Measurements from ENCODE around the gene MSI2. TPM values are rescaled to one million over a fixed set of nuclear protein-coding genes. Genes with fewer than 3 reads are reported as not detected.

The MSI2 gene
- total RNA-seq, 1 donor from 2014 or later, result 33.8 TPM

- no peak for TF ChIP-seq CTCF (IDR thresholded peaks at IDR 0.05; ENCODE audit: insufficient read depth, low read length, poor library complexity, severe bottlenecking)
- DNase-seq (ENCODE audit: low read depth), result no peak
Measured at GRCh38 chr17:57514614-57515013, 258.3 kb downstream of the MSI2 start.

DNA sequence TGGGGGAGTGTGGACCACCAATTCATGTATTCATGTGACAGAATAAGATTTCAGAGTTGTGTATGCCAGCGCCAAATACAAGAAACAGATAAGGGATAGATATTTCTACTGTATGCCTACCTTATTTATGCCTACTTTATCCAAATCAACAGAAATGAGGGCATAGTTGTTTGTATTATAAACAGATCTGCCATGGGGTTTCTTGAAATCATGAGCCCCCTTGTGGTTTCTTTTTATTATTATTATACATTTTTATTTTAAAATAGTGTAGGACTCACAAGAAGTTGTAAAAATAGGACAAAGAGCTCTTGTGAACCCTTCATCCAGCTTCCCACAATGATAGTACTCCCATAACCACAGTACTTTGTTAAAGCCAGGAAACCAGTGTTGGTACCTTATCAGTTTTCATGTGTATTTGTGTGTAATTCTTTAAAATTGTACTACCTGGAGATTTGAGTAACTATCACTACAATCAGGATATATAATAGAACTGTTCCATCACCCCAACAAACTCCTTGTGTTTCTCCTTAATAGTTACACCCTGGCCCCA is 259.4 kb downstream of the MSI2 start:
- Histone ChIP-seq H3K27me3 (ENCODE audit: control insufficient read depth, insufficient read depth, low read length) (no peaks in the 10 kb centered on the region), H3K36me3 (ENCODE audit: control insufficient read depth, insufficient read depth, low read length) (no peaks in the 10 kb centered on the region), H3K4me3 (ENCODE audit: low read depth, low read length) (no peak overlapping the region)
- no peak for TF ChIP-seq CTCF (IDR thresholded peaks at IDR 0.05; ENCODE audit: insufficient read depth, low read length, poor library complexity, severe bottlenecking)
- DNase-seq (ENCODE audit: low read depth), result no peak

More at GRCh38 chr17:57514614-57515013, 258.3 kb downstream of the MSI2 start:
- no peaks in the 10 kb centered on the region for H3K36me3 ChIP-seq (ENCODE audit: control insufficient read depth, insufficient read depth, low read length)
- H3K4me3 ChIP-seq (ENCODE audit: low read depth, low read length), result no peak overlapping the region
- no peaks in the 10 kb centered on the region for H3K27me3 ChIP-seq (ENCODE audit: control insufficient read depth, insufficient read depth, low read length)

DNA sequence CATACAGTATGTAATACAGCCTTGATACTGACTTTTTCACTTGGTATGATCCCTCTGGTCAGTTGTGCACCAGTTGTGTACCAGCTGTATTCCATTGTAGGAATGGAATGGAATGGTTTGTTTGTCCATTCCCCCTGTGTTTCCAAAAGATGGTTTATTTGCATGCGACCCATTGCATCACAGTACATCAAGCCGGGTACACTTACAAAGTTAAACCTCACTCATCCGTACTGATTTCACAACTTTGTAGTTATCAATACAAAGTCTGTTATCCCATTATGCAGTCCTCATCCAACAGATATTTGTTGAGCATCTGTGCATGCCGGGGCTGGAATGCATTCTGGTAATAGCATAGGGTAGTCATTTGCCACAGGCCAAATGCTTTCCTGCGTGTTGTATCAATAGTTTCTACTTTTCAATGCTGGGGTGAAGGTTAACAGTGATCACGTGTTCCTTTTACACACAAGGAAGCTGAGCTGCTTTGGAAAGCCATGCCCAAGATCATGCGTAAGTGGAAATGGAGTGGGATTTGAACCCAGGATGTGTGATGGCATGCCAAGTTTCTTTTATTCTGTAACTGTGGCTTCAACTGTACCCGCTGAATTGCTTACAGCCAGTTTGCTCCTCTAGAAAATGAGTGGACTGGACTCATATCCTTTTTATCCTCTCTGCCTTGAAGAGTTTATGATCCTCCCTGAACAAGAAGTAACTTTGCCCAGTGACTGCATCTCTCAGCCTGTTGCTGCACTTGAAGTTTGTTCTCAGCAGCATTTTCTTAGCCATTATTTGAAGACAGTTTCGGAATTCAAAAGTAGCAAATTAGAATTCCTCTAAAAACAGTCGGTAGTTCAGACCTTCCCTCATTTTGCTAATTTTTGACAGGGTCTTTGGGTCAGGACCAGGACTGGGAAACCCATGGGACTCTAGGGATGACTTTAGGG is 260.2 kb downstream of the MSI2 start:
- Histone ChIP-seq H3K36me3 (ENCODE audit: control insufficient read depth, insufficient read depth, low read length) (no peaks in the 10 kb centered on the region), H3K27me3 (ENCODE audit: control insufficient read depth, insufficient read depth, low read length) (no peaks in the 10 kb centered on the region), H3K4me3 (ENCODE audit: low read depth, low read length) (no peak overlapping the region)
- DNase-seq (ENCODE audit: low read depth), result no peak
- no peak for TF ChIP-seq CTCF (IDR thresholded peaks at IDR 0.05; ENCODE audit: insufficient read depth, low read length, poor library complexity, severe bottlenecking)

DNA sequence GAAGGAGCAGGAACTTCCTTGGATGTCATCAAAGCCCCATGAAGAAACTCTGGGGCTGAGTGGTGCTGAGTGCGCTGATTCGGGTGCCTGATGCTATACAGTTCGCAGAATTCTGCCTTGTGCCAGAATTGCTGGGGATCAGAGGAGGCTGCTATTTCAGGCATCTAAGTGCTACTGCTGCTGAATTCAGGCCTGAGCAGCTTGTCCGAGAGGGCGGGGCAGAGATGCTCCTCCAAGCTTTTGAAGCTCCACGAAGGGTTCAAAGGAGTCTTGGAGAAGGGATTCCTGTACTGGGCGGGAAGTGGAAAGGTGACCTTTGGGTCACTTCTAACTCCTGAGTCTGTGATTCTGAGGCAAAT is 260.9 kb downstream of the MSI2 start:
- no peak for DNase-seq (ENCODE audit: low read depth)
- Histone ChIP-seq H3K36me3 (ENCODE audit: control insufficient read depth, insufficient read depth, low read length) (no peaks in the 10 kb centered on the region), H3K4me3 (ENCODE audit: low read depth, low read length) (no peak overlapping the region), H3K27me3 (ENCODE audit: control insufficient read depth, insufficient read depth, low read length) (no peaks in the 10 kb centered on the region)
- TF ChIP-seq CTCF (IDR thresholded peaks at IDR 0.05; ENCODE audit: insufficient read depth, low read length, poor library complexity, severe bottlenecking), result no peak

- Histone ChIP-seq H3K4me3 (ENCODE audit: low read depth, low read length) (no peak overlapping the region), H3K36me3 (ENCODE audit: control insufficient read depth, insufficient read depth, low read length) (no peaks in the 10 kb centered on the region), H3K27me3 (ENCODE audit: control insufficient read depth, insufficient read depth, low read length) (no peaks in the 10 kb centered on the region)
- no peak for DNase-seq (ENCODE audit: low read depth)
- no peak for TF ChIP-seq CTCF (IDR thresholded peaks at IDR 0.05; ENCODE audit: insufficient read depth, low read length, poor library complexity, severe bottlenecking)
Measured at GRCh38 chr17:57517632-57518456, 261.5 kb downstream of the MSI2 start.
